Measurements from ENCODE around the gene LHPP. TPM values are rescaled to one million over a fixed set of nuclear protein-coding genes. Genes with fewer than 3 reads are reported as not detected.

Gene LHPP
- total RNA-seq, 1 donor from 2014 or later: 8.8 TPM

DNA sequence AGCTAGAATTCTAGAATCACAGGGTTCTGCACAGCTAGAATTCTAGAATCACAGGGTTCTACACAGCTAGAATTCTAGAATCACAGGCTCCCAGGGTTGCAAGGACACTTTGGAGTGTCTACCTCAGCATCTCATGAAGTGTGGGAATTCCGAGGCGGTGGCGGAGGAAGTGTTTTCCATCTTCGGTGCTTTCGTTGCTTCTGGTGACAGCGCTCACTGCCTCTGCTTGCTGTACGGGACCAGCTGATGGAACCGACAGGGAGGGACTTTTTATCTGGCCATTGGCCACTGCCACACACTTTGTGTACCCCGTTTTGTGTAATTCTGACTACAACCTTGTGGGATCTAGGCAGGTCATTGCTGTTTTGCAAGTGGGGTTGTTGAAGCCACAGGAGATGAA is 29.5 kb downstream of the LHPP start:
- no peak overlapping the region for H3K27ac Mint-ChIP-seq (ENCODE audit: unreplicated experiment)
- H3K27me3 Mint-ChIP-seq (ENCODE audit: low read depth): no peaks in the 10 kb centered on the region
- no peak for DNase-seq (ENCODE audit: low read depth, low spot score)
- H3K4me1 Mint-ChIP-seq: peaks cover 19% of the 10 kb centered on the region
- H3K36me3 Mint-ChIP-seq (ENCODE audit: low read depth): peaks cover 18% of the 10 kb centered on the region
- no peaks in the 10 kb centered on the region for H3K9me3 Mint-ChIP-seq
- TF ChIP-seq, protein P1, sequence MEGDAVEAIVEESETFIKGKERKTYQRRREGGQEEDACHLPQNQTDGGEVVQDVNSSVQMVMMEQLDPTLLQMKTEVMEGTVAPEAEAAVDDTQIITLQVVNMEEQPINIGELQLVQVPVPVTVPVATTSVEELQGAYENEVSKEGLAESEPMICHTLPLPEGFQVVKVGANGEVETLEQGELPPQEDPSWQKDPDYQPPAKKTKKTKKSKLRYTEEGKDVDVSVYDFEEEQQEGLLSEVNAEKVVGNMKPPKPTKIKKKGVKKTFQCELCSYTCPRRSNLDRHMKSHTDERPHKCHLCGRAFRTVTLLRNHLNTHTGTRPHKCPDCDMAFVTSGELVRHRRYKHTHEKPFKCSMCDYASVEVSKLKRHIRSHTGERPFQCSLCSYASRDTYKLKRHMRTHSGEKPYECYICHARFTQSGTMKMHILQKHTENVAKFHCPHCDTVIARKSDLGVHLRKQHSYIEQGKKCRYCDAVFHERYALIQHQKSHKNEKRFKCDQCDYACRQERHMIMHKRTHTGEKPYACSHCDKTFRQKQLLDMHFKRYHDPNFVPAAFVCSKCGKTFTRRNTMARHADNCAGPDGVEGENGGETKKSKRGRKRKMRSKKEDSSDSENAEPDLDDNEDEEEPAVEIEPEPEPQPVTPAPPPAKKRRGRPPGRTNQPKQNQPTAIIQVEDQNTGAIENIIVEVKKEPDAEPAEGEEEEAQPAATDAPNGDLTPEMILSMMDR (conservative IDR thresholded peaks at IDR 0.05): no peak
- no peak overlapping the region for H3K4me3 Mint-ChIP-seq

DNA sequence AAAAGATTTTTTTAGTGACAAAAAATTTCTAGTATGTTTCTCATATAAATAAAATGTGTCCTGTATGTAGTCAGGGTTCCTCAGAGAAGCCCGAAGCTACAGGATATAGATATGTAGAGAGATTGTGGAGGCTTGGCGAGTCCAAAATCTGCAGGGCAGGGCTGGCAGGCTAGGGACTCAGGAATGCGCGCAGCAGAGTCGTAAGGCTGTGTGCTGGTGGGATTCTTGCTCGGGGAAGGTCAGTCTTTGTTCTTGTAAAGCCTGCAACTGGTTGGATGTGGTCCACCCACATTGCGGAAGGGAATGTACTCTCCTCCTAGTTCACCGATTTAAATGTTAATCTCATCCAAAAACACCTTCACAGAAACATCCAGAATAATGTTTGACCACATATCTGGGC is 30.6 kb downstream of the LHPP start:
- H3K36me3 Mint-ChIP-seq (ENCODE audit: low read depth): peaks cover 15% of the 10 kb centered on the region
- H3K9me3 Mint-ChIP-seq: no peaks in the 10 kb centered on the region
- peaks cover 19% of the 10 kb centered on the region for H3K4me1 Mint-ChIP-seq
- H3K4me3 Mint-ChIP-seq: no peak overlapping the region
- H3K27me3 Mint-ChIP-seq (ENCODE audit: low read depth): no peaks in the 10 kb centered on the region
- TF ChIP-seq, protein P1 (conservative IDR thresholded peaks at IDR 0.05): no peak
- no peak overlapping the region for H3K27ac Mint-ChIP-seq (ENCODE audit: unreplicated experiment)
- no peak for DNase-seq (ENCODE audit: low read depth, low spot score)

DNA sequence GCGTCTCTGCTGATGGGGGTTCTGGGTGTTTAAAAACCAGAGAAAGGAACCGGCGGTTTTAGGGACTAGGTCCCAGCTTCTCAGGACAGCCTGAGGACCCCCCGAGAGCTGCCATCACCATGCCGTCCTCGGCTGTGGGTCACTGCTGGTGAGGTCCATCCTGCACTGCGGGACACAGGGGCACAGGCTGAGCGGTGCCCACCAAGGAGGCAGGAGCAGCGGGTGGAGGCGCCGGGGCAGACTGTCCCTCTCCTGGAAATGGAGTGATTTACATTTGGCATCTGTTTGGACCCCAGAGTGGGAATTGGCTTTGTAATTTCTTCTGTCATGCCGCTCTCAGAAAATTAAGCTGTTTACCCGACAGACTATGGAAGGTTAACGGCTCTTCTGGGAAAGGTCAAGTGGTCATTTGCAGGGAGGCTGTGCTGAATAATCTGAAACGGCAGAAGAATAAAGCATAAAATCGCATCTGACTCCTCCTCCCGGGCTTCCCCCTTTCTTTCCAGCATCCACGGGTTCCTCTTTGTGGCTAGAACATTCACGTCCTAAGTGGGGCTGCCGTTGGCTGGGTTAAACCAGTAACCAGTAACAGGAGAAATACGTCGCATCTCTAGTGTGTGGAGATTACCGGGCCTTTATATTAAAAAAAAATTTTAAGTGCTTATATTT is 31.7 kb downstream of the LHPP start:
- no peak overlapping the region for H3K4me3 Mint-ChIP-seq
- H3K4me1 Mint-ChIP-seq: peaks cover 19% of the 10 kb centered on the region
- peaks cover 14% of the 10 kb centered on the region for H3K36me3 Mint-ChIP-seq (ENCODE audit: low read depth)
- TF ChIP-seq, protein P1 (conservative IDR thresholded peaks at IDR 0.05): no peak
- no peak for DNase-seq (ENCODE audit: low read depth, low spot score)
- H3K27ac Mint-ChIP-seq (ENCODE audit: unreplicated experiment): peak overlapping the region; percentile 58
- H3K27me3 Mint-ChIP-seq (ENCODE audit: low read depth): no peaks in the 10 kb centered on the region
- H3K9me3 Mint-ChIP-seq: no peaks in the 10 kb centered on the region

DNA sequence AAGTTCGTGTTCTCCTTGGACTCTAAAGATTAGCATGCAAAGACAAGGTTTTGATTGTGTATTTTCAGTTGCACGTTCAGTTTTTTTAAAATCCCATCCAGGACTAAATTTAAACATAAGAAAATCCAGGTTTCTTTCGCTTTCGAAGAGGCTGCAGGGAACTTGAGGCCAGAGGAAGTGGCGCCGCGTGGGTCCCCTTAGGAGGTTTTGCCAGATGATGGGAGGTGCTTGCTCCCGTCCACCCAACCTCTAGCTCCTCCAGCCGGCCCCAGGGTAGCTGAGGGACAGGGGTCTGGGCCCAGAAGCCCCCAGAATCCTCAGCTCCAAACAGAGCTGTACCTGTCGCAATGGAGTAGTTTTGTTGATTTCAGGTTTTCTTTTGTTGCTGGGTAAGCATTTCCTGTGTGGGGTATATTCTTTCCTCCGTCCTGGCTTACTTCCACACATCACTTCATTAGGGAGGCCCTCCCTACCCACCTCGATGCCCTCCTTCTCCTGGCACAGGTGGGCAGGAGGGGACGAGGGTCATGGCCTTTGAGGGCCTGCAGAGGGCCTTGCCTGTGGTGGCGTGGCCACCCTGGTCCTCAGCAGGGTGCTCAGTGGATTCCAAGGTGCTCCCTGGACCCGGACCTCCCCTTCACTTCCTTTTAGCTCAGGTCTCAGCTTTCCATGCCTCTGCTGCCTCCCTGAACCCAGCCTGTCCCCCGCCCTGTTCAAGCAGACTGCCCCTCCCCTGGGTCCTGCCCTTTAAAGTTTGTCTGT is 32.6 kb downstream of the LHPP start:
- H3K27me3 Mint-ChIP-seq (ENCODE audit: low read depth): no peaks in the 10 kb centered on the region

DNA sequence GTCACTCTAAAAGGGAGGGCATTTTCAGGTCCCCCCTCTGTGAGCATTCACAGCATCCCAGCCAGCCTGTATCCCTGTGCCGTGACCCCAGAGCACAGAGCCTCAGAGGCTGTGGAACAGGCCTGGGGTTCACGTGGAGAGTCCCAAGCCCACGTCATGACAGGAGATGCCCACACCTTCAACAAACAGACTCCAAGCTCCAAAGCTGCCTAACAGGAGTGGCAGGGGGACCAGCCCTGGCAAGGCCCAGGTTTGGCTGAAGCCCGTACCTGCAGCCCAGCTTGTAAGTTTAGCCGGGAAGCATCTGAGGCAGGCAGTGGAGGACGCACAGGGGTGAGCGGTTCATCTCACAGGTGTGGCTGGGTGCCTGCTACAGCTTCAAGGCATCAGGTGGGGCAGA is 33.5 kb downstream of the LHPP start:
- H3K4me3 Mint-ChIP-seq: no peak overlapping the region
- TF ChIP-seq, protein P1 (conservative IDR thresholded peaks at IDR 0.05): no peak
- peaks cover 4% of the 10 kb centered on the region for H3K36me3 Mint-ChIP-seq (ENCODE audit: low read depth)
- no peak for DNase-seq (ENCODE audit: low read depth, low spot score)
- H3K27me3 Mint-ChIP-seq (ENCODE audit: low read depth): no peaks in the 10 kb centered on the region
- peaks cover 19% of the 10 kb centered on the region for H3K4me1 Mint-ChIP-seq
- no peak overlapping the region for H3K27ac Mint-ChIP-seq (ENCODE audit: unreplicated experiment)
- no peaks in the 10 kb centered on the region for H3K9me3 Mint-ChIP-seq

More for the DNA sequence above, 32.6 kb downstream of the LHPP start:
- DNase-seq (ENCODE audit: low read depth, low spot score): no peak
- TF ChIP-seq, protein P1 (conservative IDR thresholded peaks at IDR 0.05): no peak
- no peak overlapping the region for H3K4me3 Mint-ChIP-seq
- peaks cover 8% of the 10 kb centered on the region for H3K36me3 Mint-ChIP-seq (ENCODE audit: low read depth)
- peaks cover 19% of the 10 kb centered on the region for H3K4me1 Mint-ChIP-seq
- H3K27ac Mint-ChIP-seq (ENCODE audit: unreplicated experiment): no peak overlapping the region
- no peaks in the 10 kb centered on the region for H3K9me3 Mint-ChIP-seq

Data from neural crest cell (in vitro differentiated cells).